GM23338 (cell line): ENCODE measurements around the gene CFAP299. TPM values are rescaled to one million over a fixed set of nuclear protein-coding genes. Genes with fewer than 3 reads are reported as not detected.

Experiments used
- ATAC-seq: fragments of 200-7000 bp; cut with Tn5 transposase; 3 replicates; pipeline ENCODE4 v1.9.1; 2020
- DNase-seq: peaks from one replicate; pipeline ENCODE4 v3.0.0-alpha.2; 2015; ENCODE audit warnings: low spot score
- H2AFZ ChIP-seq: fragments of 200-600 bp; sonication (generic); 2 replicates; pipeline ENCODE4 v1.8.0; 2016; ENCODE audit warnings: antibody characterized with exemption, mild to moderate bottlenecking, moderate library complexity
- H3F3A ChIP-seq: fragments of 200-600 bp; sonication (generic); replicated peaks from 2 replicates; pipeline ENCODE4 v1.8.0; 2017; ENCODE audit warnings: antibody characterized with exemption, mixed run types, low read depth
- H3K27ac ChIP-seq: fragments of 200-600 bp; sonication (generic); 2 replicates; pipeline ENCODE4 v1.6.1; 2016; ENCODE audit warnings: low read depth
- H3K27me3 ChIP-seq: fragments of 200-600 bp; sonication (generic); 2 replicates; pipeline ENCODE4 v1.8.0; 2016; ENCODE audit warnings: mild to moderate bottlenecking, mixed run types, moderate library complexity; ENCODE audit not compliant: insufficient read depth
- H3K36me3 ChIP-seq: fragments of 200-600 bp; sonication (generic); 2 replicates; pipeline ENCODE4 v1.8.0; 2016; ENCODE audit warnings: mild to moderate bottlenecking; ENCODE audit not compliant: insufficient read depth
- H3K4me1 ChIP-seq: fragments of 200-600 bp; sonication (generic); 2 replicates; pipeline ENCODE4 v1.8.0; 2016; ENCODE audit warnings: mild to moderate bottlenecking, moderate library complexity; ENCODE audit not compliant: insufficient read depth
- H3K4me2 ChIP-seq: fragments of 200-600 bp; sonication (generic); 2 replicates; pipeline ENCODE4 v1.7.1; 2017; ENCODE audit warnings: mixed run types
- H3K4me3 ChIP-seq: fragments of 200-600 bp; sonication (generic); 2 replicates; pipeline ENCODE4 v1.6.1; 2016; ENCODE audit warnings: mixed run types
- H3K79me2 ChIP-seq: fragments of 200-600 bp; sonication (generic); replicated peaks from 2 replicates; pipeline ENCODE4 v1.8.0; 2017; ENCODE audit warnings: mild to moderate bottlenecking; ENCODE audit not compliant: insufficient read depth
- H3K9me2 ChIP-seq: fragments of 200-600 bp; sonication (generic); 2 replicates; pipeline ENCODE4 v1.8.0; 2017; ENCODE audit not compliant: insufficient read depth
- H4K20me1 ChIP-seq: fragments of 200-600 bp; sonication (generic); replicated peaks from 2 replicates; pipeline ENCODE4 v1.8.0; 2017; ENCODE audit warnings: mild to moderate bottlenecking; ENCODE audit not compliant: insufficient read depth
- H3K27ac Mint-ChIP-seq: 2 replicates; pipeline ENCODE4 v1.8.0; 2020; ENCODE audit warnings: inconsistent platforms, mild to moderate bottlenecking, moderate library complexity, mixed read lengths
- H3K27me3 Mint-ChIP-seq: 3 replicates; pipeline ENCODE4 v1.8.0; 2022; ENCODE audit warnings: low read depth, mild to moderate bottlenecking, moderate library complexity, mixed read lengths, inconsistent platforms; ENCODE audit not compliant: insufficient read depth, poor library complexity
- H3K36me3 Mint-ChIP-seq: 3 replicates; pipeline ENCODE4 v1.8.0; 2021; ENCODE audit warnings: low read depth, mild to moderate bottlenecking, inconsistent platforms, moderate library complexity, mixed read lengths
- H3K4me1 Mint-ChIP-seq: 3 replicates; pipeline ENCODE4 v1.8.0; 2020; ENCODE audit warnings: mild to moderate bottlenecking, inconsistent platforms, mixed read lengths
- H3K4me3 Mint-ChIP-seq: 3 replicates; pipeline ENCODE4 v1.8.0; 2021; ENCODE audit warnings: moderate library complexity, mild to moderate bottlenecking, inconsistent platforms, mixed read lengths
- H3K9me3 Mint-ChIP-seq: 3 replicates; pipeline ENCODE4 v1.8.0; 2020; ENCODE audit warnings: moderate library complexity, mild to moderate bottlenecking, inconsistent platforms, mixed read lengths
- CREB1 ChIP-seq: fragments of 250-450 bp; sonication (Bioruptor Pico); IDR thresholded peaks from 2 replicates; pipeline ENCODE4 v1.5.0; 2020; ENCODE audit warnings: low read depth, mild to moderate bottlenecking, moderate library complexity
- EZH2 ChIP-seq: fragments of 200-600 bp; sonication (generic); IDR thresholded peaks from one replicate; pipeline ENCODE4 v1.8.0; 2017; ENCODE audit warnings: antibody characterized with exemption, mild to moderate bottlenecking, low read depth; ENCODE audit not compliant: unreplicated experiment
- EZH2phosphoT487 ChIP-seq: fragments of 200-600 bp; sonication (generic); IDR thresholded peaks from one replicate; pipeline ENCODE4 v1.8.1; 2018; ENCODE audit warnings: antibody characterized with exemption; ENCODE audit not compliant: unreplicated experiment
- JUNB ChIP-seq: IDR thresholded peaks from one replicate; pipeline ENCODE4 v1.6.1; 2016; ENCODE audit warnings: antibody characterized with exemption; ENCODE audit not compliant: unreplicated experiment
- NANOG ChIP-seq: IDR thresholded peaks from 2 replicates; pipeline ENCODE4 v1.6.1; 2016; ENCODE audit warnings: antibody characterized with exemption, borderline replicate concordance
- POLR2AphosphoS5 ChIP-seq: IDR thresholded peaks from 2 replicates; pipeline ENCODE4 v1.6.1; 2016; ENCODE audit warnings: antibody characterized with exemption, low read depth
- STAT1 ChIP-seq: IDR thresholded peaks from one replicate; pipeline ENCODE4 v1.6.1; 2016; ENCODE audit warnings: antibody characterized with exemption; ENCODE audit not compliant: unreplicated experiment
- ZNF114 ChIP-seq: fragments of 250-450 bp; sonication (Bioruptor Pico); IDR thresholded peaks from 2 replicates; pipeline ENCODE4 v1.5.0; 2020; ENCODE audit warnings: mild to moderate bottlenecking, moderate library complexity
- ZNF331 ChIP-seq: fragments of 250-450 bp; sonication (Bioruptor Pico); IDR thresholded peaks from 2 replicates; pipeline ENCODE4 v1.5.0; 2020; ENCODE audit warnings: low read depth, mild to moderate bottlenecking, moderate library complexity
- polyA plus RNA-seq: library from polyadenylated mRNA; unstranded; fragments of >200 nt; fragmentation: Nextera tagmentation; extraction: Ambion mirVana; gene quantifications from 2 replicates; pipeline ENCODE4 v1.2.1, GENCODE V29; 2016
- total RNA-seq: library from RNA; depleted of rRNA; stranded (reverse); fragments of >200 nt; shearing (Covaris generic); gene quantifications from 2 replicates; pipeline ENCODE4 v1.2.3, GENCODE V29; 2014
- TF ChIP-seq, protein P1 (sequence below), 2 experiments: fragments of 200-600 bp in 1 of 2; sonication (generic) in 1 of 2; conservative IDR thresholded peaks; 2 replicates each; pipeline versions ENCODE4 v1.5.1 to v1.6.1; 2016 to 2017; ENCODE audit warnings: antibody characterized with exemption in 2 of 2, low read depth in 2 of 2, mild to moderate bottlenecking in 2 of 2, moderate library complexity in 1 of 2
- TF ChIP-seq, protein P2 (sequence below): fragments of 250-450 bp; sonication (Bioruptor Pico); IDR thresholded peaks from 2 replicates; pipeline ENCODE4 v1.5.0; 2020; ENCODE audit warnings: mild to moderate bottlenecking, moderate library complexity
- TF ChIP-seq, protein P3 (sequence below): IDR thresholded peaks from 2 replicates; pipeline ENCODE4 v1.6.1; 2016; ENCODE audit warnings: antibody characterized with exemption
- TF ChIP-seq, protein P4 (sequence below): IDR thresholded peaks from one replicate; pipeline ENCODE4 v1.6.1; 2018; ENCODE audit warnings: antibody characterized with exemption; ENCODE audit not compliant: unreplicated experiment

The CFAP299 gene
- total and polyA plus RNA-seq, 2 experiments from 2014 or later, result not detected

DNA sequence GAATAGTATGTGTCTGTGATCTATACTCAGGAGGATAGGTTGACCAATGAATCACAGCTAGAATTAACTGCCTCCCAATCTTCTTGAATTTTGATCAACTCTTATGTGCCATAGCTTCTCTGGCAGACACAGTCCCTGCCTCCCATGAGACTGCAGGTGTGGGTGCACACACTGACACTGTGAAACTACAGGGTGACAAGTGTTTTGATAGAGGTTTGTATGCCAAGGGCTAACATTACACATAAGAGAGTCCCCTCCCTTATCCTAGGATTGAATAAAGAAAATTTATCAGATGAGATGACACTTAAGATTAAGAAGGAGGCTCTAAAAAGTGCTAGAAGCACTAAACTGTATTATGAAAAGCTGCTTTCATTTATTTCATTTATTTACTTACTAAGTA lies 476.6 kb downstream of the CFAP299 start:
- no peak for ATAC-seq
- Histone ChIP-seq H3K27ac (no peak overlapping the region), H3K4me3 (no peak overlapping the region), H4K20me1 (no peaks in the 10 kb centered on the region), H3K36me3 (no peaks in the 10 kb centered on the region), H3K9me2 (no peaks in the 10 kb centered on the region), H3F3A (no peaks in the 10 kb centered on the region), H3K4me2 (no peak overlapping the region), H3K27me3 (no peaks in the 10 kb centered on the region), H2AFZ (no peak overlapping the region), H3K79me2 (no peaks in the 10 kb centered on the region), H3K4me1 (no peaks in the 10 kb centered on the region; the same call in 1 of the 2 replicates)
- no peak for TF ChIP-seq ZNF114 (CRISPR knock-in tag)
- TF ChIP-seq ZNF331 (CRISPR knock-in tag), result no peak
- TF ChIP-seq, protein P1, sequence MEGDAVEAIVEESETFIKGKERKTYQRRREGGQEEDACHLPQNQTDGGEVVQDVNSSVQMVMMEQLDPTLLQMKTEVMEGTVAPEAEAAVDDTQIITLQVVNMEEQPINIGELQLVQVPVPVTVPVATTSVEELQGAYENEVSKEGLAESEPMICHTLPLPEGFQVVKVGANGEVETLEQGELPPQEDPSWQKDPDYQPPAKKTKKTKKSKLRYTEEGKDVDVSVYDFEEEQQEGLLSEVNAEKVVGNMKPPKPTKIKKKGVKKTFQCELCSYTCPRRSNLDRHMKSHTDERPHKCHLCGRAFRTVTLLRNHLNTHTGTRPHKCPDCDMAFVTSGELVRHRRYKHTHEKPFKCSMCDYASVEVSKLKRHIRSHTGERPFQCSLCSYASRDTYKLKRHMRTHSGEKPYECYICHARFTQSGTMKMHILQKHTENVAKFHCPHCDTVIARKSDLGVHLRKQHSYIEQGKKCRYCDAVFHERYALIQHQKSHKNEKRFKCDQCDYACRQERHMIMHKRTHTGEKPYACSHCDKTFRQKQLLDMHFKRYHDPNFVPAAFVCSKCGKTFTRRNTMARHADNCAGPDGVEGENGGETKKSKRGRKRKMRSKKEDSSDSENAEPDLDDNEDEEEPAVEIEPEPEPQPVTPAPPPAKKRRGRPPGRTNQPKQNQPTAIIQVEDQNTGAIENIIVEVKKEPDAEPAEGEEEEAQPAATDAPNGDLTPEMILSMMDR (conservative IDR thresholded peaks at IDR 0.05; ENCODE audit: low read depth in 2 of 2), result no peak
- TF ChIP-seq JUNB, result no peak
- TF ChIP-seq NANOG, result no peak
- TF ChIP-seq, protein P2, sequence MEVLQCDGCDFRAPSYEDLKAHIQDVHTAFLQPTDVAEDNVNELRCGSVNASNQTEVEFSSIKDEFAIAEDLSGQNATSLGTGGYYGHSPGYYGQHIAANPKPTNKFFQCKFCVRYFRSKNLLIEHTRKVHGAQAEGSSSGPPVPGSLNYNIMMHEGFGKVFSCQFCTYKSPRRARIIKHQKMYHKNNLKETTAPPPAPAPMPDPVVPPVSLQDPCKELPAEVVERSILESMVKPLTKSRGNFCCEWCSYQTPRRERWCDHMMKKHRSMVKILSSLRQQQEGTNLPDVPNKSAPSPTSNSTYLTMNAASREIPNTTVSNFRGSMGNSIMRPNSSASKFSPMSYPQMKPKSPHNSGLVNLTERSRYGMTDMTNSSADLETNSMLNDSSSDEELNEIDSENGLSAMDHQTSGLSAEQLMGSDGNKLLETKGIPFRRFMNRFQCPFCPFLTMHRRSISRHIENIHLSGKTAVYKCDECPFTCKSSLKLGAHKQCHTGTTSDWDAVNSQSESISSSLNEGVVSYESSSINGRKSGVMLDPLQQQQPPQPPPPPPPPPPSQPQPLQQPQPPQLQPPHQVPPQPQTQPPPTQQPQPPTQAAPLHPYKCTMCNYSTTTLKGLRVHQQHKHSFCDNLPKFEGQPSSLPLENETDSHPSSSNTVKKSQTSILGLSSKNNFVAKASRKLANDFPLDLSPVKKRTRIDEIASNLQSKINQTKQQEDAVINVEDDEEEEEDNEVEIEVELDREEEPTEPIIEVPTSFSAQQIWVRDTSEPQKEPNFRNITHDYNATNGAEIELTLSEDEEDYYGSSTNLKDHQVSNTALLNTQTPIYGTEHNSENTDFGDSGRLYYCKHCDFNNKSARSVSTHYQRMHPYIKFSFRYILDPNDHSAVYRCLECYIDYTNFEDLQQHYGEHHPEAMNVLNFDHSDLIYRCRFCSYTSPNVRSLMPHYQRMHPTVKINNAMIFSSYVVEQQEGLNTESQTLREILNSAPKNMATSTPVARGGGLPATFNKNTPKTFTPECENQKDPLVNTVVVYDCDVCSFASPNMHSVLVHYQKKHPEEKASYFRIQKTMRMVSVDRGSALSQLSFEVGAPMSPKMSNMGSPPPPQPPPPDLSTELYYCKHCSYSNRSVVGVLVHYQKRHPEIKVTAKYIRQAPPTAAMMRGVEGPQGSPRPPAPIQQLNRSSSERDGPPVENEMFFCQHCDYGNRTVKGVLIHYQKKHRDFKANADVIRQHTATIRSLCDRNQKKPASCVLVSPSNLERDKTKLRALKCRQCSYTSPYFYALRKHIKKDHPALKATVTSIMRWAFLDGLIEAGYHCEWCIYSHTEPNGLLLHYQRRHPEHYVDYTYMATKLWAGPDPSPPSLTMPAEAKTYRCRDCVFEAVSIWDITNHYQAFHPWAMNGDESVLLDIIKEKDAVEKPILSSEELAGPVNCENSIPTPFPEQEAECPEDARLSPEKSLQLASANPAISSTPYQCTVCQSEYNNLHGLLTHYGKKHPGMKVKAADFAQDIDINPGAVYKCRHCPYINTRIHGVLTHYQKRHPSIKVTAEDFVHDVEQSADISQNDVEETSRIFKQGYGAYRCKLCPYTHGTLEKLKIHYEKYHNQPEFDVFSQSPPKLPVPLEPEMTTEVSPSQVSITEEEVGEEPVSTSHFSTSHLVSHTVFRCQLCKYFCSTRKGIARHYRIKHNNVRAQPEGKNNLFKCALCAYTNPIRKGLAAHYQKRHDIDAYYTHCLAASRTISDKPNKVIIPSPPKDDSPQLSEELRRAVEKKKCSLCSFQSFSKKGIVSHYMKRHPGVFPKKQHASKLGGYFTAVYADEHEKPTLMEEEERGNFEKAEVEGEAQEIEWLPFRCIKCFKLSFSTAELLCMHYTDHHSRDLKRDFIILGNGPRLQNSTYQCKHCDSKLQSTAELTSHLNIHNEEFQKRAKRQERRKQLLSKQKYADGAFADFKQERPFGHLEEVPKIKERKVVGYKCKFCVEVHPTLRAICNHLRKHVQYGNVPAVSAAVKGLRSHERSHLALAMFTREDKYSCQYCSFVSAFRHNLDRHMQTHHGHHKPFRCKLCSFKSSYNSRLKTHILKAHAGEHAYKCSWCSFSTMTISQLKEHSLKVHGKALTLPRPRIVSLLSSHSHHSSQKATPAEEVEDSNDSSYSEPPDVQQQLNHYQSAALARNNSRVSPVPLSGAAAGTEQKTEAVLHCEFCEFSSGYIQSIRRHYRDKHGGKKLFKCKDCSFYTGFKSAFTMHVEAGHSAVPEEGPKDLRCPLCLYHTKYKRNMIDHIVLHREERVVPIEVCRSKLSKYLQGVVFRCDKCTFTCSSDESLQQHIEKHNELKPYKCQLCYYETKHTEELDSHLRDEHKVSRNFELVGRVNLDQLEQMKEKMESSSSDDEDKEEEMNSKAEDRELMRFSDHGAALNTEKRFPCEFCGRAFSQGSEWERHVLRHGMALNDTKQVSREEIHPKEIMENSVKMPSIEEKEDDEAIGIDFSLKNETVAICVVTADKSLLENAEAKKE (CRISPR knock-in tag), result no peak
- TF ChIP-seq CREB1, result no peak
- TF ChIP-seq, protein P3, sequence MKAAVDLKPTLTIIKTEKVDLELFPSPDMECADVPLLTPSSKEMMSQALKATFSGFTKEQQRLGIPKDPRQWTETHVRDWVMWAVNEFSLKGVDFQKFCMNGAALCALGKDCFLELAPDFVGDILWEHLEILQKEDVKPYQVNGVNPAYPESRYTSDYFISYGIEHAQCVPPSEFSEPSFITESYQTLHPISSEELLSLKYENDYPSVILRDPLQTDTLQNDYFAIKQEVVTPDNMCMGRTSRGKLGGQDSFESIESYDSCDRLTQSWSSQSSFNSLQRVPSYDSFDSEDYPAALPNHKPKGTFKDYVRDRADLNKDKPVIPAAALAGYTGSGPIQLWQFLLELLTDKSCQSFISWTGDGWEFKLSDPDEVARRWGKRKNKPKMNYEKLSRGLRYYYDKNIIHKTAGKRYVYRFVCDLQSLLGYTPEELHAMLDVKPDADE, result no peak
- no peak for TF ChIP-seq POLR2AphosphoS5
- TF ChIP-seq EZH2, result no peak
- no peak for TF ChIP-seq EZH2phosphoT487
- TF ChIP-seq, protein P4, sequence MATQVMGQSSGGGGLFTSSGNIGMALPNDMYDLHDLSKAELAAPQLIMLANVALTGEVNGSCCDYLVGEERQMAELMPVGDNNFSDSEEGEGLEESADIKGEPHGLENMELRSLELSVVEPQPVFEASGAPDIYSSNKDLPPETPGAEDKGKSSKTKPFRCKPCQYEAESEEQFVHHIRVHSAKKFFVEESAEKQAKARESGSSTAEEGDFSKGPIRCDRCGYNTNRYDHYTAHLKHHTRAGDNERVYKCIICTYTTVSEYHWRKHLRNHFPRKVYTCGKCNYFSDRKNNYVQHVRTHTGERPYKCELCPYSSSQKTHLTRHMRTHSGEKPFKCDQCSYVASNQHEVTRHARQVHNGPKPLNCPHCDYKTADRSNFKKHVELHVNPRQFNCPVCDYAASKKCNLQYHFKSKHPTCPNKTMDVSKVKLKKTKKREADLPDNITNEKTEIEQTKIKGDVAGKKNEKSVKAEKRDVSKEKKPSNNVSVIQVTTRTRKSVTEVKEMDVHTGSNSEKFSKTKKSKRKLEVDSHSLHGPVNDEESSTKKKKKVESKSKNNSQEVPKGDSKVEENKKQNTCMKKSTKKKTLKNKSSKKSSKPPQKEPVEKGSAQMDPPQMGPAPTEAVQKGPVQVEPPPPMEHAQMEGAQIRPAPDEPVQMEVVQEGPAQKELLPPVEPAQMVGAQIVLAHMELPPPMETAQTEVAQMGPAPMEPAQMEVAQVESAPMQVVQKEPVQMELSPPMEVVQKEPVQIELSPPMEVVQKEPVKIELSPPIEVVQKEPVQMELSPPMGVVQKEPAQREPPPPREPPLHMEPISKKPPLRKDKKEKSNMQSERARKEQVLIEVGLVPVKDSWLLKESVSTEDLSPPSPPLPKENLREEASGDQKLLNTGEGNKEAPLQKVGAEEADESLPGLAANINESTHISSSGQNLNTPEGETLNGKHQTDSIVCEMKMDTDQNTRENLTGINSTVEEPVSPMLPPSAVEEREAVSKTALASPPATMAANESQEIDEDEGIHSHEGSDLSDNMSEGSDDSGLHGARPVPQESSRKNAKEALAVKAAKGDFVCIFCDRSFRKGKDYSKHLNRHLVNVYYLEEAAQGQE, result no peak
- no peak for TF ChIP-seq STAT1
- Mint-ChIP-seq H3K9me3 (no peaks in the 10 kb centered on the region), H3K4me3 (no peak overlapping the region), H3K27ac (no peak overlapping the region), H3K27me3 (no peaks in the 10 kb centered on the region), H3K4me1 (peaks cover 5% of the 10 kb centered on the region; the same call in 2 of the 3 replicates), H3K36me3 (no peaks in the 10 kb centered on the region)
- no peak for DNase-seq
